Endothelial cell of umbilical vein (primary cell): ENCODE results near the gene HYOU1. TPM values are rescaled to one million over a fixed set of nuclear protein-coding genes. Genes with fewer than 3 reads are reported as not detected.

Experiments used
- BruUV-seq: library from RNA; stranded (reverse); fragments of 400-500 nt; replicated peaks from 2 replicates; lab custom pipeline; 2021; lab: Mats Ljungman, UMichigan
- CTCF ChIA-PET: fragments of 300-600, 350-600 bp; sonication (Branson Sonifier 250); formaldehyde crosslinking; loops from one replicate; lab custom pipeline; 2021; ENCODE audit warnings: antibody characterized with exemption, inconsistent platforms; lab: Charles Lee
- POLR2A ChIA-PET: fragments of 300-600, 350-600 bp; sonication (Branson Sonifier 250); formaldehyde crosslinking; loops from one replicate; lab custom pipeline; 2021; ENCODE audit warnings: antibody characterized with exemption, inconsistent platforms; lab: Charles Lee
- DNase-seq: peaks from one replicate; pipeline ENCODE4 v3.0.0-alpha.2; 2011; ENCODE audit warnings: low read depth, low spot score
- FAIRE-seq: peaks from 2 replicates; lab custom pipeline; 2011; peaks lifted over from hg19 to GRCh38; lab: Jason Lieb, UNC
- H2AFZ ChIP-seq: 2 replicates; pipeline ENCODE4 v1.6.0; 2012; ENCODE audit warnings: low read depth, low read length, control low read depth, inconsistent platforms
- H3K27ac ChIP-seq: 2 replicates; pipeline ENCODE4 v1.5.1; 2011; ENCODE audit warnings: low read depth, mild to moderate bottlenecking, control low read depth, low read length, moderate library complexity; ENCODE audit not compliant: insufficient read depth
- H3K27me3 ChIP-seq, 2 experiments: 2 replicates each; pipeline versions ENCODE4 v1.6.0 to v1.6.1; 2011; ENCODE audit warnings: low read length in 2 of 2, mixed read lengths in 1 of 2; ENCODE audit not compliant: control insufficient read depth in 2 of 2, insufficient read depth in 2 of 2
- H3K36me3 ChIP-seq, 2 experiments: 2 replicates in 1 of 2; 3 replicates in 1 of 2; pipeline ENCODE4 v1.5.1; 2011; ENCODE audit warnings: low read length in 2 of 2, mild to moderate bottlenecking in 1 of 2, moderate library complexity in 1 of 2; ENCODE audit not compliant: control insufficient read depth in 2 of 2, insufficient read depth in 2 of 2; ENCODE audit errors: extremely low read depth in 1 of 2
- H3K4me1 ChIP-seq: 3 replicates; pipeline ENCODE4 v1.5.1; 2011; ENCODE audit warnings: mild to moderate bottlenecking, low read length; ENCODE audit not compliant: control insufficient read depth, insufficient read depth; ENCODE audit errors: extremely low read depth
- H3K4me2 ChIP-seq: 2 replicates; pipeline ENCODE4 v1.6.1; 2011; ENCODE audit warnings: low read length, control low read depth, mixed read lengths; ENCODE audit not compliant: insufficient read depth
- H3K4me3 ChIP-seq, 3 experiments: fragments of 200-600 bp in 1 of 3; sonication (generic), shearing (Covaris generic) in 1 of 3; replicated peaks in 1 of 3; 2 replicates each; pipeline ENCODE4 v1.5.1; 2011 to 2016; ENCODE audit warnings: control low read depth in 3 of 3, low read length in 3 of 3, mild to moderate bottlenecking in 2 of 3, inconsistent platforms in 1 of 3, low read depth in 1 of 3, moderate library complexity in 1 of 3; ENCODE audit not compliant: insufficient read depth in 1 of 3
- H3K79me2 ChIP-seq: 2 replicates; pipeline ENCODE4 v1.6.0; 2012; ENCODE audit warnings: low read length, inconsistent platforms; ENCODE audit not compliant: control insufficient read depth, insufficient read depth
- H3K9ac ChIP-seq: replicated peaks from 2 replicates; pipeline ENCODE3; 2011; ENCODE audit warnings: low read length, control low read depth; ENCODE audit not compliant: insufficient read depth; ENCODE audit errors: extremely low read depth
- H3K9me1 ChIP-seq: replicated peaks from 3 replicates; pipeline ENCODE4 v1.6.0; 2011; ENCODE audit warnings: mild to moderate bottlenecking, low read length; ENCODE audit not compliant: control insufficient read depth, insufficient read depth; ENCODE audit errors: extremely low read depth
- H3K9me3 ChIP-seq: replicated peaks from 2 replicates; pipeline ENCODE4 v1.5.1; 2012; ENCODE audit warnings: low read length, inconsistent platforms; ENCODE audit not compliant: control insufficient read depth, insufficient read depth
- H4K20me1 ChIP-seq: replicated peaks from 2 replicates; pipeline ENCODE3; 2011; ENCODE audit warnings: mild to moderate bottlenecking, low read length; ENCODE audit not compliant: control insufficient read depth, insufficient read depth; ENCODE audit errors: extremely low read depth
- EZH2 ChIP-seq: IDR thresholded peaks from 2 replicates; pipeline ENCODE4 v1.6.1; 2012; ENCODE audit warnings: borderline replicate concordance, low read depth, mild to moderate bottlenecking, moderate library complexity, low read length, inconsistent platforms; ENCODE audit not compliant: severe bottlenecking
- FOS ChIP-seq: IDR thresholded peaks from 2 replicates; pipeline ENCODE4 v1.6.1; 2011; ENCODE audit warnings: mild to moderate bottlenecking, low read length, moderate library complexity, borderline replicate concordance; ENCODE audit not compliant: insufficient read depth
- GATA2 ChIP-seq: IDR thresholded peaks from 2 replicates; pipeline ENCODE4 v1.7.0; 2011; ENCODE audit warnings: low read depth, mild to moderate bottlenecking, moderate library complexity, mixed read lengths, low read length; ENCODE audit not compliant: insufficient read length, insufficient read depth
- JUN ChIP-seq: IDR thresholded peaks from 2 replicates; pipeline ENCODE4 v1.6.1; 2011; ENCODE audit warnings: borderline replicate concordance, low read depth; ENCODE audit not compliant: insufficient read length, insufficient read depth
- MYC ChIP-seq: IDR thresholded peaks from one replicate; pipeline ENCODE4 v1.6.1; 2011; ENCODE audit warnings: mild to moderate bottlenecking, low read depth, low read length
- POLR2A ChIP-seq: IDR thresholded peaks from 2 replicates; pipeline ENCODE4 v1.6.1; 2012; ENCODE audit warnings: low read depth, mild to moderate bottlenecking, control low read depth, low read length
- POLR2AphosphoS5 ChIP-seq: IDR thresholded peaks from 2 replicates; pipeline ENCODE4 v1.6.1; 2012; ENCODE audit warnings: low read depth, mild to moderate bottlenecking, control low read depth, low read length, moderate library complexity; ENCODE audit not compliant: insufficient read depth
- dilution Hi-C: fragments of 300-500 bp; cut with MboI; formaldehyde crosslinking; loops from one replicate; pipeline ENCODE4 v1.15.0; 2019; ENCODE audit warnings: low sequenced_read_pairs; ENCODE audit not compliant: extremely low pct_ligation_motif_present
- intact Hi-C: fragments of 100-400 bp; cut with micrococcal nuclease; formaldehyde crosslinking; loops from one replicate; pipeline ENCODE4 v1.10.0; 2022
- polyA plus RNA-seq, 4 experiments: library from polyadenylated mRNA; depleted of rRNA in 3 of 4; stranded (reverse) in 3 of 4; unstranded in 1 of 4; fragments of >200 nt; gene quantifications; 2 replicates each; pipeline versions ENCODE4 v1.2.1 to v1.2.3, GENCODE V29; 2011 to 2012; ENCODE audit warnings: missing spikeins in 1 of 4
- total RNA-seq: library from RNA; stranded (reverse); gene quantifications from 2 replicates; pipeline ENCODE4 v1.2.3, GENCODE V29; 2021
- TF ChIP-seq, protein P1 (sequence below): IDR thresholded peaks from 2 replicates; pipeline ENCODE4 v1.6.1; 2011; ENCODE audit not compliant: insufficient read depth, insufficient read length
- TF ChIP-seq, protein P2 (sequence below), 2 donors: IDR thresholded peaks; 1 replicate in 1 of 2; 2 replicates in 1 of 2; pipeline ENCODE4 v1.5.1; 2011; ENCODE audit warnings: low read length in 2 of 2, mild to moderate bottlenecking in 2 of 2, moderate library complexity in 2 of 2, control low read depth in 1 of 2, inconsistent platforms in 1 of 2, low read depth in 1 of 2; ENCODE audit not compliant: insufficient read depth in 1 of 2; ENCODE audit errors: extremely low read depth in 1 of 2

Gene HYOU1
- total and polyA plus RNA-seq, 2 donors (not counting 3 experiments of a cell fraction or from before 2014, with no cell fraction given): 302 to 318 TPM

DNA sequence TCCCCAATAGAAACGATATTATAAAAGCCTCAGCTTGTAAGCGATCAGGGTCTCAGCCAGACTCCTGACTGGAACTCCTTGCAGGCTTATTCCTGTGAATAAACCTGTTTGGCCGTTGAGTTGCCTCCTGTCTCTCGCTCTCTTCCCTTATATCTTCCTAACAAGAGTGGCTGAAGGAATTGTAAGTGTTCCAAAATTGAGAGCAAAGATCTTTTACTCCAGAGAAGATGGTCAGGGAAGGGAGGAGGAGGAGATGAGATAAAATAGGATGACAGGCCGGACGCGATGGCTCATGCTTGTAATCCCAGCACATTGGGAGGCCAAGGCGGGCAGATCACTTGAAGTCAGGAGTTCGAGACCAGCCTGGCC is 25.1 kb downstream of the HYOU1 start:
- Histone ChIP-seq H2AFZ (no peak overlapping the region), H4K20me1 (no peaks in the 10 kb centered on the region), H3K27ac (no peak overlapping the region), H3K36me3 (no peaks in the 10 kb centered on the region), H3K4me1 (peaks cover 5% of the 10 kb centered on the region), H3K79me2 (no peaks in the 10 kb centered on the region), H3K27me3 (no peaks in the 10 kb centered on the region), H3K9me1 (no peaks in the 10 kb centered on the region), H3K9me3 (no peaks in the 10 kb centered on the region), H3K9ac (no peak overlapping the region), H3K4me2 (no peak overlapping the region), H3K4me3 (no peak overlapping the region)
- POLR2A ChIA-PET: no interaction called here
- DNase-seq (no peak), FAIRE-seq (no peak)
- dilution Hi-C loops: no loop called here
- CTCF ChIA-PET: interaction anchor here (0.9 to 2.2 kb wide), 2 partner anchors 13 to 31 kb away, joined by 3 to 11 read pairs; partner anchors contain the start of genes RPS25 and TRAPPC4
- BruUV-seq: no TSS peak
- intact Hi-C loops: no loop called here
- TF ChIP-seq MYC (no peak), POLR2A (no peak), FOS (no peak), EZH2 (no peak), GATA2 (no peak), JUN (no peak), POLR2AphosphoS5 (no peak)
- TF ChIP-seq, protein P1, sequence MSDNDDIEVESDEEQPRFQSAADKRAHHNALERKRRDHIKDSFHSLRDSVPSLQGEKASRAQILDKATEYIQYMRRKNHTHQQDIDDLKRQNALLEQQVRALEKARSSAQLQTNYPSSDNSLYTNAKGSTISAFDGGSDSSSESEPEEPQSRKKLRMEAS: no peak
- TF ChIP-seq, protein P2, sequence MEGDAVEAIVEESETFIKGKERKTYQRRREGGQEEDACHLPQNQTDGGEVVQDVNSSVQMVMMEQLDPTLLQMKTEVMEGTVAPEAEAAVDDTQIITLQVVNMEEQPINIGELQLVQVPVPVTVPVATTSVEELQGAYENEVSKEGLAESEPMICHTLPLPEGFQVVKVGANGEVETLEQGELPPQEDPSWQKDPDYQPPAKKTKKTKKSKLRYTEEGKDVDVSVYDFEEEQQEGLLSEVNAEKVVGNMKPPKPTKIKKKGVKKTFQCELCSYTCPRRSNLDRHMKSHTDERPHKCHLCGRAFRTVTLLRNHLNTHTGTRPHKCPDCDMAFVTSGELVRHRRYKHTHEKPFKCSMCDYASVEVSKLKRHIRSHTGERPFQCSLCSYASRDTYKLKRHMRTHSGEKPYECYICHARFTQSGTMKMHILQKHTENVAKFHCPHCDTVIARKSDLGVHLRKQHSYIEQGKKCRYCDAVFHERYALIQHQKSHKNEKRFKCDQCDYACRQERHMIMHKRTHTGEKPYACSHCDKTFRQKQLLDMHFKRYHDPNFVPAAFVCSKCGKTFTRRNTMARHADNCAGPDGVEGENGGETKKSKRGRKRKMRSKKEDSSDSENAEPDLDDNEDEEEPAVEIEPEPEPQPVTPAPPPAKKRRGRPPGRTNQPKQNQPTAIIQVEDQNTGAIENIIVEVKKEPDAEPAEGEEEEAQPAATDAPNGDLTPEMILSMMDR (IDR thresholded peaks at IDR 0.05; ENCODE audit: extremely low read depth in 1 of 2, insufficient read depth in 1 of 2, low read depth in 1 of 2, low read length in 2 of 2): no peak
